HTR-8/SVneo (cell line): ENCODE data around the gene CPEB1.

Experiments used
- DNase-seq: peaks from one replicate; pipeline ENCODE4 v3.0.0; 2011; ENCODE audit warnings: low spot score, mixed read lengths; ENCODE audit not compliant: insufficient read length
- FAIRE-seq: peaks from 2 replicates; lab custom pipeline; 2011; peaks lifted over from hg19 to GRCh38; lab: Jason Lieb, UNC

CPEB1 gene

DNA sequence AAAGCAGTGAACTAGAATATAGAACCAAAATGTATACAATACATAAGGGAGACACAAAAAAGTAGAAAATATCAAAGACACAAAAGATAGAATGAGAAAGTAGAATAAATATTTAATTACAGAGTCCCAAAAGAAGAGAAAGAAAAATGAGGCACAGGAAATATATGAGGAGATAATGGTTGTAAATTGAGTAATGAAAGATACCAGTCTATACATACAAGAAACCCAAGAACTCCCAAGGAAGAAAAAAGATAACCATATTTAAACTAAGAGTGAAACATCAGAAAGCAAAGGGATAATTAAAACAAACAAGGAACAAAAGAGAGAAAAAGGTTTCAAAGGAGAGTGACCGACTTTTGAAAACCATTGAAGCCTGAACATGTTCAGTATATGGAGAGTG lies 47.3 kb downstream of the CPEB1 start:
- no peak for FAIRE-seq

DNA sequence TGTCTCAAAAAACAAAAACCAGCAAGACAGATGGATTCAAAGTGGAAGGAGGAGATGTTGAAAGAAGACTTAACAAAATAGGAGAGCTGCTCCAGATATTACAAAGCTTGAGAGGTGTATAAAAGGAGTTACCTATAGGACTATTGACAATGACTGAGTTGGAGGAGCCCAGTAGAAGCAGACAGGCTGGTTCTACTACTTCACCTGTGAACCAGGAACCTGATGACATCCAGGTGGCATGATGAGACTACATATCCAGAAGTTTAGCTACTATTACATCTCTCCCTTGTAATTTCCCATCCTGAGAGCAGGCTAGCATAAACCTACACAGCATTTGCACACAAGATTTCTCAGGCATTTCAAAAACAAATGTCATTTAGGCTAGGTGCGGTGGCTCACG lies 49.3 kb downstream of the CPEB1 start:
- DNase-seq: no peak
- FAIRE-seq: no peak

More for the DNA sequence above, 47.3 kb downstream of the CPEB1 start:
- no peak for DNase-seq

DNA sequence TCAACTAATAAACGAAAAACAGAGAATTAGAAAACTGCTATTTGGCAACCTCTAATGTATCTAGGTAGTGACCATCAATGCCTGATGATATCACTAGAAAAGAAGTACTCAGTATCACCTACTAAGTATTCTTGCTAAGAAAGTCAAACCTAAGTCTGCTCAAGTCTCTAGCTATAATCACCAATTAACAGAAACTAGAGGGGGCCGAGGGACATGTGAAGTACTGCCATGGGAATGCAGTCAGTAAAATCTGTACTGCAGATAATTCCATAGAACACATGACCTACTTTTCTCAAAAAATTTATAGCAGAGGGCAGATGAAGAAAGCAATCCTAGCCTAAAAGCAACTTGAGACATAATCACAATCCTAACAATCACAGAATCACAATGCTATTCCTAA lies 51.4 kb downstream of the CPEB1 start:
- no peak for DNase-seq
- FAIRE-seq: no peak

GRCh38 chr15:82595203-82595602 lies 52.0 kb downstream of the CPEB1 start:
- DNase-seq: no peak
- no peak for FAIRE-seq

DNA sequence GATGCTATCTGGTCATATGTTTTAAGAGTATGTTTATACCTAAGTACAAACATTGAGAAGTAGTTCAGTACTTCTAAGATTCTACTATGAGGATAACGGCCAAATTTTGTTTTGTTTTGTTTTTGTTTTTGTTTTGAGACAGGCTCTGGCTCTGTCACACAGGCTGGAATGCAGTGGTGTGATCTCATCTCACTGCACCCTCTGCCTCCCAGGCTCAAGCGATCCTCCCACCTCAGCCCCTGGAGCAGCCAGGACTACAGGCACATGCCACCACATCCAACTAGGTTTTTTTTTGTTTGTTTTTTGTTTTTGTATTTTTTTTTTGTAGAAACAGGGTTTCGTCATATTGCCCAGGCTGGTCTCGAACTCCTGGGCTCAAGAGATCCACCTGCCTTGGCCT lies 59.4 kb downstream of the CPEB1 start:
- DNase-seq: no peak
- FAIRE-seq: no peak

DNA sequence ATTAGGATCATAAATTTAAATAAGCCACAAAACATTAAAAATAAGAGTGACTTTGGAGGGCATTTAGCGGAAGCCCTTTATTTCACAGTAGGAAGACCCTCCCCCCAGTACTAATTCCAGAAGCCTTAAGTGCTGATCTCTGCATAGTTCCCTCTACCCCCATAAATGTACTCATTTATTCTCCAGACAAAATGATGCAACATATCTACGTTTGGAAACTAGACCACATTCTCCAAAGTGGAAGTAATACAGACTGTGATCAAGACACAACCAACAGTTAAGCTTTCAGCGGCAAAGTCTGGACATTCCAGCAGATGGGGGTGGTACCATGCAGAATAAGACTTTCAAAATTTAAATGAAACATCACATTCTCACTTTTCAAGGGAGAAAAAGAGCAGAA lies 62.1 kb downstream of the CPEB1 start:
- FAIRE-seq (no peak), DNase-seq (peak; percentile 24)

DNA sequence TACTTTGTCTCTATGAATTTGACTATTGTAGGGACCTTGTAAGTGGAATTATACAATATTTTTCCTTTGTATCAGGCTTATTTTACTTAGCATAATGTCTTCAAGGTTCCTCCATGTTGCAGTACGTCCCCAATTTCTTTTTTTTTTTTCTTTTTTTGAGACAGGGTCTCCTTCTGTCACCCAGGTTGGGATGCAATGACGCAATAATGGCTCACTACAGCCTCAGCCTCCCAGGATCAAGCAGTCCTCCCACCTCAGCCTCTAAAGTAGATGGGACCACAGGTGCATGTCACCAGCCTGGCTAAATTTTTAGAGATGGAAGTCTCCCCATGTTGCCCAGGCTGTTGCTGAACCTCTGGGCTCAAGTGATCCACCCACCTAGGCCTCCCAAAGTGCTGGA lies 66.5 kb downstream of the CPEB1 start:
- no peak for FAIRE-seq
- no peak for DNase-seq

GRCh38 chr15:82575335-82575734 lies 71.8 kb downstream of the CPEB1 start:
- no peak for FAIRE-seq
- DNase-seq: no peak

DNA sequence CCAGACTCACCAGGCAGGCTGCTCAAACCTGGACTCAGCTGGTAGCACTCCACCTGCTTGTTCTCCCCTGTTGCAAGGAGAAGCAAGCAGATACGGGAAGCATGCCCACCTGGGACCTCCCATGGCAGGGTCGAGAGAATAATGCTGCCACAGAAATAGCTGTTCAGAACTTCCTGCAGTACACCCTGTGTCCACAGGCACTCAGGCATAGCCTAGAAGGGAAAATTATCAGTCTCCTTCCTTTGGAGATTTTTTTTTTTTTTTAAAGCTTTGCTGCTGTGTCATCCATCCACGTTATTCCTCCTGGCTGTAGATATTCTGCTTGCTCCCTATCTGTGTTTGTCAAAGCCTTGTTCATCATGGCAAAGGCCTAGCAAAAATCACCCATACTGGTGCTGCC lies 74.2 kb downstream of the CPEB1 start:
- FAIRE-seq (no peak), DNase-seq (no peak)

- DNase-seq: no peak
- FAIRE-seq: no peak
Measured at GRCh38 chr15:82572311-82572710, 74.9 kb downstream of the CPEB1 start.

- DNase-seq (peak; percentile 39), FAIRE-seq (no peak)
Measured at GRCh38 chr15:82571722-82572222, 75.4 kb downstream of the CPEB1 start.

- FAIRE-seq (no peak), DNase-seq (no peak)
Measured at GRCh38 chr15:82570721-82571508, 76.2 kb downstream of the CPEB1 start.

DNA sequence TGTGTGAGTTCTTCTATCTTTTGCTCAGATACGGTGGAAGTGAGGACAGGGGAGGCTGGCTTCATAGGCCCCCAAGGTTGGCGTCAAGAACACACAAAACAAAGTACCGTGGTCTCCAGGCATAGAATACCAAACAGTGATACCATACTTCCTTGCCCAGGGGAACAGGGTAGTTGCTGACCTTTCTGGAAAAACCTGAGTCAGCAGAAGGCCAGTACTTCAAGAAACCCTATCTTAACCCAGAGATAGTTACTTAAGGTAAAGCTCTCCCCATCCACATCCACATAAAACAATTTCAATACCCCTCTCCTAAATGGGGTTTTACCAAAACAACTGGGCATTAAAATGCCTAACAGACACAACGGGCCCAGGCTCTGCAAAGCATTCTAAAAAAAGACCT lies 77.3 kb downstream of the CPEB1 start:
- DNase-seq: no peak
- no peak for FAIRE-seq

GRCh38 chr15:82568986-82569385 lies 78.2 kb downstream of the CPEB1 start:
- no peak for FAIRE-seq

GRCh38 chr15:82567661-82568060 lies 79.5 kb downstream of the CPEB1 start:
- no peak for DNase-seq
- FAIRE-seq: no peak

More at GRCh38 chr15:82568986-82569385, 78.2 kb downstream of the CPEB1 start:
- DNase-seq: no peak

DNA sequence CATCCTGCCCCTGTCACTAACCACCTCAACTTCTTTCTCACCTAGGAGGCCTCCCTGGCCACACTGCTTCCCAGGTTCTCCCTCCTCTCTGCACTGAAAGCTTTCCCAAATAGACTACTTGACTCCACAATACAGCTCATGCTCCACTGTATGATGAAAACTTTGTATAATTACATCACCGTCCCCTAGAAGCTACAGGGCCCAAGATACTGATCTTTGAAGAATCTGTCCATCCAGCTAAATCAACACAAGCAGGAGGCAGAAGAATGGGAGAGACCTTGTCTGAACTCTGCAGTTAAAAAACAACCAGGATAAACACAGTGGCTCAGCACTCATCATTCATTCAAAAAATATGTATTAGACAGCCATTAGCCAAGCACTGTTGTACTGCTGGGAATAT lies 80.5 kb downstream of the CPEB1 start:
- FAIRE-seq (no peak), DNase-seq (no peak)

- DNase-seq: no peak
- FAIRE-seq: no peak
Measured at GRCh38 chr15:82558502-82558901, 88.7 kb downstream of the CPEB1 start.

GRCh38 chr15:82556315-82557035 lies 90.7 kb downstream of the CPEB1 start:
- FAIRE-seq (no peak), DNase-seq (no peak)

DNA sequence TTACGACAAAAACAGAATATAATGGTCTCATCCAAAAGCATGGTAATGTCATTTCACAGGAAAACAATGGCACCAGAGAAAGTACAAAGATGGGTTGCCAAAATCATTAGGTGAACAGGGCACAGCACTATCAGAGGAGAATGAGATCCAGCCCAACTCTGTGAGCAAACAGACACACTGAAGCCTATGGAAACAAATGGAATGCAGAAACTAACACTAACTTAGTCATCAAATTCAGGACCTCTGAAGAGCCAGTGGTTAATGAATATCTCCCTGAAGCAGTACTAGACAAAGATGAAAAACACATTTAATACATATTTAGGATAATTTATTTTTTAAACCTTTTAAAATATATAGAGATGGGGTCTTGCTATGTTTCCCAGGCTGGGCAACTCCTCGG lies 92.3 kb downstream of the CPEB1 start:
- no peak for FAIRE-seq
- DNase-seq: no peak

DNA sequence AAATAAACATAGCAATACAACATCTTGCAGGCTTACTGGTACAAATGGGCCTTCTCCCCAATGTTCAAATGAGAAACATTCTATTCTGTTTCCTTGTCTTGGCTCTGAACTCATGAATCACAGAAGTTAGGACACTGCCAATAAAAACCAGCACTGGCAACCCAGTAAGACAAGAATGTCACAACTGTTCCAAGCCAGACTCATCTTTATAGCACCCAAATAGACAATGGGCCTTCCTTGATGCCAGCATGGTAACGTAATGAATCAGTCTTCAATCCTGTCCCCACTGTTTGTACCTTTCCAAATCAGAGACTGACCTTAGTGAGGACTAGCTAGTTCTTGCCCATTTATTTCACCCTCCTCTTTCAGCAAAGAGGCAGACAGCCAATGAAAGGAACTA lies 92.8 kb downstream of the CPEB1 start:
- DNase-seq (no peak), FAIRE-seq (no peak)

DNA sequence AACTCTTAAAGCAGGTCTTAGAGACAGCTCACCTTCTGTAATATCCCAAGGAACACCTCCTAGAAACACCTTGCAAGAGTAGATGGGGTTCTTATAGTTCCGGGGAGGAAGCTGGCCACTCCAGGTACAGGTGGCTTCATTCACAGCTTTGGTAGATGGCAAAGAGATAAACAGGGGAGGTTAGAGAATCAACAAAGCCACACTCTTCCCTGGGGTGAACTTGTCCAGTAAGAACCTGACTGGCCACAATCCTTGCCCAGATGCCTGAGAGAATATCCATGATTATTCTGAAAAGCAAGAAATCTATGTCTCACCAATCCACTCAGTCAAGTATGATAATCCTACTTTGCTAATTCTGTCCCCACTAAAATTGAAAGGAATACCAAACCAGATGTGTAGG lies 93.3 kb downstream of the CPEB1 start:
- DNase-seq: no peak
- FAIRE-seq: no peak

DNA sequence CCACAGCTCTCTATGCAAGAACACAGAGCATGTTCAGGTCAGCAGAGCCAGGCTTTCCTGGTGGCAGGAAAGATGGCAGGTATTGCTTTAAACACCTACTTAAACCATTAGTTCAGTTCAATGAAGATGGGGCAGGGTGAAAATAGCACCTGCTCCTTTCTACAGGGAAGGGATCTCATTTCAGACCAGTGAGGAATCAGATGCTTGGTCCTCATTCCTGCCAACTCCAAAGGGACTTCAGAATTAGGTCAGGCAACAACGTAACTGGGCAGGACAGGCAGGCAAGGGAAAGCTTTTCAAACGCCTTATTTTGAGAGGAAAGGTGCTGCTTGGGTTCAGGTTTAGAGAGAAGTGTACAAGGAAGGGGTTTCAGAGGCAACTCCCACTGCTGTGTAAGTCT lies 94.3 kb downstream of the CPEB1 start:
- FAIRE-seq (no peak), DNase-seq (no peak)
